ENCODE measurements around the gene FPR3.

The FPR3 gene

GRCh38 chr19:51807111-51807701 lies 12.2 kb downstream of the FPR3 start:
- no peak for TF ChIP-seq CTCF (IDR thresholded peaks at IDR 0.05; ENCODE audit: low read depth, low read length, missing control alignments)
- H3K4me3 ChIP-seq (replicated peaks; ENCODE audit: low read depth, low read length) = no peak overlapping the region
- DNase-seq (ENCODE audit: extremely low read depth, low read depth) = no peak

- TF ChIP-seq CTCF (IDR thresholded peaks at IDR 0.05; ENCODE audit: low read depth, low read length, missing control alignments) = no peak
- no peak overlapping the region for H3K4me3 ChIP-seq (replicated peaks; ENCODE audit: low read depth, low read length)
- no peak for DNase-seq (ENCODE audit: extremely low read depth, low read depth)
These were observed 13.0 kb downstream of the FPR3 start for GRCh38 chr19:51807925-51808324.

GRCh38 chr19:51808333-51808986 lies 13.5 kb downstream of the FPR3 start:
- no peak overlapping the region for H3K4me3 ChIP-seq (replicated peaks; ENCODE audit: low read depth, low read length)
- TF ChIP-seq CTCF (IDR thresholded peaks at IDR 0.05; ENCODE audit: low read depth, low read length, missing control alignments) = no peak
- peak; percentile 2 for DNase-seq (ENCODE audit: extremely low read depth, low read depth)

DNA sequence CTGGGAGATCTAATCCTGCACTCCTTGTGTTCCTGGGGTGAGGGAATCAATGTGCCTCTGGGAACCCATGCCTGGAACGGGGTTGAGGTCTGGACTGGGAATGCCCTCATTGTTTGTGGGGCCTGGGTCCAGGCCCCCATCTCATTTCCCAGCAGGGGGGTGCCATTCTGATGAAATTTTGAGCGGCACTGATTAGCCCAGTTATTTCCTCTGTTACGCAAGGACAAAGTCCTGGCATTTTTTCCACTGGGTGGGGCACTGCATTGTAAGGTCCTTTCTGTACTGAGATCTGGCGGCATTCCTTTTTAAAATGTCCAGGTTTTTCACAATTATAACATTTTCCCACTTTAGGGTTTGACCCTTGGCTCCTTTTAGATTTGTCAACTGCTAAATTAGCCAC lies 14.8 kb downstream of the FPR3 start:
- TF ChIP-seq CTCF (IDR thresholded peaks at IDR 0.05; ENCODE audit: low read depth, low read length, missing control alignments) = no peak
- no peak overlapping the region for H3K4me3 ChIP-seq (replicated peaks; ENCODE audit: low read depth, low read length)
- DNase-seq (ENCODE audit: extremely low read depth, low read depth) = no peak

DNA sequence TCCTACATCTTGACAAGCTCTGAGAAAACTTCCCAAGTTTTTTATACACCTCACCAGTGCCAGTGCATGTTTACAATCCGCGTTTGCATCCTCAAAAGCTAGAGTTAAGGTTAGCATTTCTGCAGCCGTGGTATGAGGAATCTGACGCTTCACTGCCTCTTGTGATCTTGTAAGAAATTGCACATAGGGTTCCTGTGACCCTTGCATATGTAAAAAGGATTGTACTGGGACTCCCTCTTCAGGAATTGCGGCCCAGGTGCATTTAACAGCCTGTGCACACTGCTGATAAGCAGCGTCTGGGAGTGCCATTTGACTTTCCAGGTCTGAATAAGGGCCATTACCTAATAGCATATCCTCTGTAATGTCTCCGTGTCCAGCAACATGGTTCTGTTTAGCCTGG lies 15.3 kb downstream of the FPR3 start:
- DNase-seq (ENCODE audit: extremely low read depth, low read depth) = no peak
- H3K4me3 ChIP-seq (replicated peaks; ENCODE audit: low read depth, low read length) = no peak overlapping the region
- TF ChIP-seq CTCF (IDR thresholded peaks at IDR 0.05; ENCODE audit: low read depth, low read length, missing control alignments) = no peak

GRCh38 chr19:51811344-51811743 lies 16.4 kb downstream of the FPR3 start:
- no peak for TF ChIP-seq CTCF (IDR thresholded peaks at IDR 0.05; ENCODE audit: low read depth, low read length, missing control alignments)
- no peak for DNase-seq (ENCODE audit: extremely low read depth, low read depth)
- no peak overlapping the region for H3K4me3 ChIP-seq (replicated peaks; ENCODE audit: low read depth, low read length)

- TF ChIP-seq CTCF (IDR thresholded peaks at IDR 0.05; ENCODE audit: low read depth, low read length, missing control alignments) = no peak
- no peak overlapping the region for H3K4me3 ChIP-seq (replicated peaks; ENCODE audit: low read depth, low read length)
- DNase-seq (ENCODE audit: extremely low read depth, low read depth) = no peak
These were observed 20.1 kb downstream of the FPR3 start for GRCh38 chr19:51815043-51815442.

Measured in HFF-Myc (cell line).